GM12878 (cell line): ENCODE results near the gene NPM1. TPM values are rescaled to one million over a fixed set of nuclear protein-coding genes. Genes with fewer than 3 reads are reported as not detected.

Source experiments
- ASH2L ChIP-seq: fragments of 300-600, 200-600 bp; sonication (generic); IDR thresholded peaks from 2 replicates; pipeline ENCODE4 v1.6.1; 2017; ENCODE audit warnings: low read depth, mild to moderate bottlenecking, borderline replicate concordance
- BMI1 ChIP-seq: fragments of 450-650 bp; IDR thresholded peaks from 2 replicates; pipeline ENCODE4 v1.6.1; 2016; ENCODE audit warnings: mild to moderate bottlenecking, moderate library complexity, borderline replicate concordance
- CBX5 ChIP-seq: sonication (generic); IDR thresholded peaks from 2 replicates; pipeline ENCODE4 v1.6.1; 2016; ENCODE audit warnings: low read depth, moderate library complexity, mild to moderate bottlenecking, inconsistent platforms
- CREM ChIP-seq: IDR thresholded peaks from 2 replicates; pipeline ENCODE4 v1.6.1; 2014; ENCODE audit warnings: antibody characterized with exemption, low read depth
- HCFC1 ChIP-seq: fragments of 150-350 bp; IDR thresholded peaks from 2 replicates; pipeline ENCODE4 v1.6.1; 2014; ENCODE audit warnings: low read length
- HDAC2 ChIP-seq: fragments of 200-600 bp; sonication (generic); IDR thresholded peaks from 2 replicates; pipeline ENCODE4 v1.6.1; 2017
- IRF4 ChIP-seq: IDR thresholded peaks from 2 replicates; pipeline ENCODE4 v1.6.1; 2011; ENCODE audit warnings: low read depth, low read length
- JUNB ChIP-seq: IDR thresholded peaks from 2 replicates; pipeline ENCODE4 v1.6.1; 2016; ENCODE audit warnings: antibody characterized with exemption, mild to moderate bottlenecking
- JUND ChIP-seq: IDR thresholded peaks from 2 replicates; pipeline ENCODE4 v1.6.1; 2012; ENCODE audit warnings: low read depth, mild to moderate bottlenecking, low read length, improper control_type of control experiment, moderate library complexity
- MEF2A ChIP-seq: IDR thresholded peaks from 2 replicates; pipeline ENCODE4 v1.6.1; 2011; ENCODE audit warnings: low read depth, mild to moderate bottlenecking, low read length, moderate library complexity; ENCODE audit not compliant: insufficient read depth
- MTA2 ChIP-seq: fragments of 450-650 bp; IDR thresholded peaks from 2 replicates; pipeline ENCODE4 v1.6.1; 2016; ENCODE audit warnings: low read depth, mild to moderate bottlenecking, moderate library complexity
- PAX8 ChIP-seq: fragments of 450-650 bp; IDR thresholded peaks from 2 replicates; pipeline ENCODE4 v1.6.1; 2017; ENCODE audit warnings: mild to moderate bottlenecking, moderate library complexity
- RCOR1 ChIP-seq: conservative IDR thresholded peaks from 2 replicates; pipeline ENCODE4 v1.6.1; 2012; ENCODE audit warnings: low read depth, low read length, improper control_type of control experiment
- RELA ChIP-seq: fragments of 450-650 bp; IDR thresholded peaks from 2 replicates; pipeline ENCODE4 v1.8.0; 2014; ENCODE audit warnings: borderline replicate concordance; ENCODE audit not compliant: partially characterized antibody
- RFX5 ChIP-seq: IDR thresholded peaks from 2 replicates; pipeline ENCODE4 v1.6.1; 2011; ENCODE audit warnings: low read depth, low read length, improper control_type of control experiment
- SIN3A ChIP-seq: IDR thresholded peaks from 2 replicates; pipeline ENCODE4 v1.6.1; 2012; ENCODE audit warnings: low read depth, low read length, improper control_type of control experiment
- SMAD1 ChIP-seq: fragments of 450-650 bp; IDR thresholded peaks from 2 replicates; pipeline ENCODE4 v1.6.1; 2018; ENCODE audit warnings: mild to moderate bottlenecking, low read depth; ENCODE audit not compliant: partially characterized antibody
- SMARCA5 ChIP-seq: fragments of 450-650 bp; IDR thresholded peaks from 2 replicates; pipeline ENCODE4 v1.6.1; 2017; ENCODE audit warnings: mild to moderate bottlenecking
- SMC3 ChIP-seq: IDR thresholded peaks from 2 replicates; pipeline ENCODE4 v1.6.1; 2011; ENCODE audit warnings: low read length, improper control_type of control experiment, borderline replicate concordance
- ZBTB11 ChIP-seq: fragments of 450-650 bp; formaldehyde crosslinking; IDR thresholded peaks from 2 replicates; pipeline ENCODE4 v1.5.0; 2022; ENCODE audit warnings: mild to moderate bottlenecking, missing genetic modification characterization
- ZNF384 ChIP-seq: IDR thresholded peaks from 2 replicates; pipeline ENCODE4 v1.6.1; 2012; ENCODE audit warnings: low read depth, mild to moderate bottlenecking, low read length, improper control_type of control experiment, borderline replicate concordance
- ZNF622 ChIP-seq: fragments of 450-650 bp; IDR thresholded peaks from 2 replicates; pipeline ENCODE4 v1.6.1; 2017; ENCODE audit warnings: mild to moderate bottlenecking, inconsistent platforms
- polyA plus RNA-seq, 11 experiments: library from polyadenylated mRNA; depleted of rRNA in 4 of 11; unstranded in 6 of 11; stranded (reverse) in 5 of 11; fragments of >200 nt; fragmentation: Nextera tagmentation in 4 of 11; fragmentation: Illumina TruSeq in 1 of 11; extraction: Ambion mirVana in 4 of 11; extraction: Trizol in 1 of 11; gene quantifications; 1 replicate in 1 of 11; 2 replicates in 10 of 11; pipeline versions ENCODE4 v1.2.1 to v1.2.3, GENCODE V29; 2011 to 2016; ENCODE audit warnings: inconsistent platforms in 2 of 11, missing spikeins in 2 of 11, low read depth in 1 of 11
- total RNA-seq, 4 experiments: library from RNA; depleted of rRNA in 3 of 4; stranded (reverse); fragments of >200 nt in 3 of 4; fragmentation: Illumina TruSeq in 1 of 4; extraction: Trizol in 1 of 4; gene quantifications; 2 replicates each; pipeline versions ENCODE4 v1.2.1 to v1.2.3, GENCODE V29; 2013 to 2021
- TF ChIP-seq, protein P1 (sequence below): fragments of 150-350 bp; IDR thresholded peaks from 2 replicates; pipeline ENCODE4 v1.6.1; 2016; ENCODE audit warnings: low read depth, low read length
- TF ChIP-seq, protein P2 (sequence below): IDR thresholded peaks from 2 replicates; pipeline ENCODE4 v1.6.1; 2011; ENCODE audit warnings: mild to moderate bottlenecking, low read depth, low read length, moderate library complexity; ENCODE audit not compliant: insufficient replicate concordance

NPM1 gene
- total and polyA plus RNA-seq, 10 of the 15 experiments (the other 5 are each of a cell fraction or from before 2014, with no cell fraction given), result 1,843 to 5,466 (median 2,866) TPM

DNA sequence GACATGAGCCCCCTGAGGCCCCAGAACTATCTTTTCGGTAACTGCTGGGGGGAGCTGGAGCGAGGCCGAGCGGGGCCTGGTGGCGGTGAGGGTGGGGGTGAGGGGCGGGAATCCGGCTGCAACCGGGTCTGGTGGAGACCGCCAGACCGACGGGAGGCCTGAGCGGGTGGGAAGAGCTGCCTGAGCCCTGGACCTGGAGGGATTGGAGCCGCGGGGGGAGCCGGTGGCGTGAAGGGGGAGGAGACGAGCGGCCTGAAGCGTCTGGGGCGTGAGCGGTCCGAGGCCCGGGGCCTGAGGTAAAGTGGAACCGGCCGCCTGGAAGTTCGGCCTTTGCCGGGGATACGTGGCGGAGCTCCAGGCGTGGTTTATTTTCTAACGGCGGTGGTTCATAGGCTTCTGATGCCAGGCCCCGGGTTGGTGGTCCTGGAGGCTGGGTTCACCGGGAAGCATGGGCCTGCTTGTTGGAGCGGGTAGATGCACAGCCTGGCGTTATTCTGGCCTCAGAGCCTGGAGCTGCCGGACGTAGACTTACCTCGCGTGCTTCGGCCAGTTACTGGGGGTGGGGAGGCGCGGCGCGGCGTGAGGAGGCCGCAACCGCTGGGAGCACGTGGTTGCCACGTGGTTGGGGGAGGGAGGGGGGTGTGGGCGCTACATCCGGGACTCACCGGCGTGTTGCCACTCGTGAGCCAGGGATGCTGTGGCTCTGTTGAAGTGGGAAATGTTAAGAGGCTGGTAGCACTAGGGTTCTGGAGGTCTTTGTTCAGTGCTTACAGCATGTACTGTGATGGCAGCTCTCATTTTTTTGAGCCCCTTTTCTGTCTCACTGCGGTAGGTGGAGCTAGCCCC is 544 bp downstream of the NPM1 start (continued):
- TF ChIP-seq RCOR1, result no peak
- peak; percentile 59; the same call in 1 of the 2 replicates for TF ChIP-seq CREM
- TF ChIP-seq ZNF384, result no peak
- TF ChIP-seq ASH2L, result no peak
- TF ChIP-seq RFX5, result no peak
- TF ChIP-seq HCFC1, result no peak; the same call in 1 of the 2 replicates
- TF ChIP-seq ZNF622, result no peak
- no peak for TF ChIP-seq RELA
- no peak for TF ChIP-seq ZBTB11 (CRISPR knock-in tag)
- TF ChIP-seq PAX8, result no peak
- TF ChIP-seq MTA2, result no peak
- TF ChIP-seq, protein P1, sequence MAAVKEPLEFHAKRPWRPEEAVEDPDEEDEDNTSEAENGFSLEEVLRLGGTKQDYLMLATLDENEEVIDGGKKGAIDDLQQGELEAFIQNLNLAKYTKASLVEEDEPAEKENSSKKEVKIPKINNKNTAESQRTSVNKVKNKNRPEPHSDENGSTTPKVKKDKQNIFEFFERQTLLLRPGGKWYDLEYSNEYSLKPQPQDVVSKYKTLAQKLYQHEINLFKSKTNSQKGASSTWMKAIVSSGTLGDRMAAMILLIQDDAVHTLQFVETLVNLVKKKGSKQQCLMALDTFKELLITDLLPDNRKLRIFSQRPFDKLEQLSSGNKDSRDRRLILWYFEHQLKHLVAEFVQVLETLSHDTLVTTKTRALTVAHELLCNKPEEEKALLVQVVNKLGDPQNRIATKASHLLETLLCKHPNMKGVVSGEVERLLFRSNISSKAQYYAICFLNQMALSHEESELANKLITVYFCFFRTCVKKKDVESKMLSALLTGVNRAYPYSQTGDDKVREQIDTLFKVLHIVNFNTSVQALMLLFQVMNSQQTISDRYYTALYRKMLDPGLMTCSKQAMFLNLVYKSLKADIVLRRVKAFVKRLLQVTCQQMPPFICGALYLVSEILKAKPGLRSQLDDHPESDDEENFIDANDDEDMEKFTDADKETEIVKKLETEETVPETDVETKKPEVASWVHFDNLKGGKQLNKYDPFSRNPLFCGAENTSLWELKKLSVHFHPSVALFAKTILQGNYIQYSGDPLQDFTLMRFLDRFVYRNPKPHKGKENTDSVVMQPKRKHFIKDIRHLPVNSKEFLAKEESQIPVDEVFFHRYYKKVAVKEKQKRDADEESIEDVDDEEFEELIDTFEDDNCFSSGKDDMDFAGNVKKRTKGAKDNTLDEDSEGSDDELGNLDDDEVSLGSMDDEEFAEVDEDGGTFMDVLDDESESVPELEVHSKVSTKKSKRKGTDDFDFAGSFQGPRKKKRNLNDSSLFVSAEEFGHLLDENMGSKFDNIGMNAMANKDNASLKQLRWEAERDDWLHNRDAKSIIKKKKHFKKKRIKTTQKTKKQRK, result no peak
- TF ChIP-seq, protein P2, sequence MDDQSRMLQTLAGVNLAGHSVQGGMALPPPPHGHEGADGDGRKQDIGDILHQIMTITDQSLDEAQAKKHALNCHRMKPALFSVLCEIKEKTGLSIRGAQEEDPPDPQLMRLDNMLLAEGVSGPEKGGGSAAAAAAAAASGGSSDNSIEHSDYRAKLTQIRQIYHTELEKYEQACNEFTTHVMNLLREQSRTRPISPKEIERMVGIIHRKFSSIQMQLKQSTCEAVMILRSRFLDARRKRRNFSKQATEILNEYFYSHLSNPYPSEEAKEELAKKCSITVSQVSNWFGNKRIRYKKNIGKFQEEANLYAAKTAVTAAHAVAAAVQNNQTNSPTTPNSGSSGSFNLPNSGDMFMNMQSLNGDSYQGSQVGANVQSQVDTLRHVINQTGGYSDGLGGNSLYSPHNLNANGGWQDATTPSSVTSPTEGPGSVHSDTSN, result peak; percentile 50
- 0 out of 2 replicates have a peak, but pooled peaks have one; percentile 41 for TF ChIP-seq CBX5
- no peak for TF ChIP-seq SMC3
- TF ChIP-seq JUNB, result no peak
- TF ChIP-seq SMAD1, result no peak
- no peak for TF ChIP-seq BMI1
- no peak for TF ChIP-seq IRF4
- TF ChIP-seq HDAC2, result no peak; the same call in 1 of the 2 replicates
- peak; percentile 96 for TF ChIP-seq SIN3A
- TF ChIP-seq SMARCA5, result no peak
- TF ChIP-seq MEF2A, result no peak
- no peak for TF ChIP-seq JUND
